ENCODE results near the gene DDX28. TPM values are rescaled to one million over a fixed set of nuclear protein-coding genes. Genes with fewer than 3 reads are reported as not detected.

Gene DDX28, protein sequence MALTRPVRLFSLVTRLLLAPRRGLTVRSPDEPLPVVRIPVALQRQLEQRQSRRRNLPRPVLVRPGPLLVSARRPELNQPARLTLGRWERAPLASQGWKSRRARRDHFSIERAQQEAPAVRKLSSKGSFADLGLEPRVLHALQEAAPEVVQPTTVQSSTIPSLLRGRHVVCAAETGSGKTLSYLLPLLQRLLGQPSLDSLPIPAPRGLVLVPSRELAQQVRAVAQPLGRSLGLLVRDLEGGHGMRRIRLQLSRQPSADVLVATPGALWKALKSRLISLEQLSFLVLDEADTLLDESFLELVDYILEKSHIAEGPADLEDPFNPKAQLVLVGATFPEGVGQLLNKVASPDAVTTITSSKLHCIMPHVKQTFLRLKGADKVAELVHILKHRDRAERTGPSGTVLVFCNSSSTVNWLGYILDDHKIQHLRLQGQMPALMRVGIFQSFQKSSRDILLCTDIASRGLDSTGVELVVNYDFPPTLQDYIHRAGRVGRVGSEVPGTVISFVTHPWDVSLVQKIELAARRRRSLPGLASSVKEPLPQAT
- total RNA-seq, result 5.8 to 6.7 TPM (median 6.6 TPM) in 3 replicates
- long read RNA-seq, transcript DDX28-201 (1 exons, 2,169 nt), result major isoform, 16 of 16 reads
- long read RNA-seq, partial matches to known transcripts, result 0 of 16 reads
- long read RNA-seq, other reads (novel, unspliced or antisense), result 0 of 16 reads

DNA sequence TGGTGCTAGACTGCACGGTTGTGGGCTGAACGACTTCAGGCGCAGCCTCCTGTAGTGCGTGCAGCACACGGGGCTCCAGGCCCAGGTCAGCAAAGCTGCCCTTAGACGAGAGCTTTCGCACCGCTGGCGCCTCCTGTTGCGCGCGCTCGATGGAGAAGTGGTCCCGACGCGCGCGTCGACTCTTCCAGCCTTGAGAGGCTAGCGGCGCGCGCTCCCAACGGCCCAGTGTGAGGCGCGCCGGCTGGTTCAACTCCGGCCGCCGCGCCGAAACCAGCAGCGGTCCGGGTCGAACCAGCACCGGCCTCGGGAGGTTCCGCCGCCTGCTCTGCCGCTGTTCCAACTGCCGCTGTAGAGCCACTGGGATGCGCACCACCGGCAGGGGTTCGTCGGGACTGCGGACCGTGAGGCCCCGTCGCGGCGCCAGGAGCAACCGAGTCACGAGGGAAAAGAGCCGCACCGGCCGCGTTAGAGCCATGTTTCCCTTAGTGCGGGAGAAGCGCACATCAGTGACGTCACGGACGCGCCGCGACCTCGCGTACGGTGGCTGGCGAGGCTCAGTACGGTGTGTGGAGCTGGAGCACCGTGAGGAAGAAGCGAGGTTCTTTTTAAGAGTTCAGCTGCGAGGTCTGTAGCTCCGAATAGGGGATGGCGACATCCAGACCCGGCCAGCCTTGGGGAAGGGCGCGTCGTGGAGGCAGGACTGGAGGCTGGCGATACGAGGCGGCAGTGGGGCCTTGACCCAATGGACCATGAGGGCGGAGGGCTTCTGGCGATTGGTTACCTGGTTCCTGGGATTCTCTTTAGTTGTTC, at the start of gene DDX28, which contains the start of gene DUS2:
Gene DDX28, minus strand, starts transcription at position 505 of the 810 bp plus-strand sequence. Its CDS starts 30 bp downstream, at position 475.
Gene DUS2, plus strand, starts transcription at position 557 of the 810 bp plus-strand sequence. CDS start 14,740 bp downstream, outside the sequence.
- Mint-ChIP-seq H3K4me1 (ENCODE audit: low read depth) (peaks cover 25% of the 10 kb centered on the region), H3K27ac (ENCODE audit: unreplicated experiment) (peak within 1 kb of the TSS; percentile 99), H3K36me3 (ENCODE audit: low read depth) (peaks cover 7% of the 10 kb centered on the region), H3K9me3 (ENCODE audit: low read depth) (no peaks in the 10 kb centered on the region), H3K4me3 (ENCODE audit: unreplicated experiment) (peak within 1 kb of the TSS; percentile 100), H3K27me3 (ENCODE audit: low read depth) (no peaks in the 10 kb centered on the region)
- TF ChIP-seq, protein P1, sequence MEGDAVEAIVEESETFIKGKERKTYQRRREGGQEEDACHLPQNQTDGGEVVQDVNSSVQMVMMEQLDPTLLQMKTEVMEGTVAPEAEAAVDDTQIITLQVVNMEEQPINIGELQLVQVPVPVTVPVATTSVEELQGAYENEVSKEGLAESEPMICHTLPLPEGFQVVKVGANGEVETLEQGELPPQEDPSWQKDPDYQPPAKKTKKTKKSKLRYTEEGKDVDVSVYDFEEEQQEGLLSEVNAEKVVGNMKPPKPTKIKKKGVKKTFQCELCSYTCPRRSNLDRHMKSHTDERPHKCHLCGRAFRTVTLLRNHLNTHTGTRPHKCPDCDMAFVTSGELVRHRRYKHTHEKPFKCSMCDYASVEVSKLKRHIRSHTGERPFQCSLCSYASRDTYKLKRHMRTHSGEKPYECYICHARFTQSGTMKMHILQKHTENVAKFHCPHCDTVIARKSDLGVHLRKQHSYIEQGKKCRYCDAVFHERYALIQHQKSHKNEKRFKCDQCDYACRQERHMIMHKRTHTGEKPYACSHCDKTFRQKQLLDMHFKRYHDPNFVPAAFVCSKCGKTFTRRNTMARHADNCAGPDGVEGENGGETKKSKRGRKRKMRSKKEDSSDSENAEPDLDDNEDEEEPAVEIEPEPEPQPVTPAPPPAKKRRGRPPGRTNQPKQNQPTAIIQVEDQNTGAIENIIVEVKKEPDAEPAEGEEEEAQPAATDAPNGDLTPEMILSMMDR (IDR thresholded peaks at IDR 0.05), result peak; percentile 39
- peak; percentile 94 for DNase-seq (ENCODE audit: low spot score)

DNA sequence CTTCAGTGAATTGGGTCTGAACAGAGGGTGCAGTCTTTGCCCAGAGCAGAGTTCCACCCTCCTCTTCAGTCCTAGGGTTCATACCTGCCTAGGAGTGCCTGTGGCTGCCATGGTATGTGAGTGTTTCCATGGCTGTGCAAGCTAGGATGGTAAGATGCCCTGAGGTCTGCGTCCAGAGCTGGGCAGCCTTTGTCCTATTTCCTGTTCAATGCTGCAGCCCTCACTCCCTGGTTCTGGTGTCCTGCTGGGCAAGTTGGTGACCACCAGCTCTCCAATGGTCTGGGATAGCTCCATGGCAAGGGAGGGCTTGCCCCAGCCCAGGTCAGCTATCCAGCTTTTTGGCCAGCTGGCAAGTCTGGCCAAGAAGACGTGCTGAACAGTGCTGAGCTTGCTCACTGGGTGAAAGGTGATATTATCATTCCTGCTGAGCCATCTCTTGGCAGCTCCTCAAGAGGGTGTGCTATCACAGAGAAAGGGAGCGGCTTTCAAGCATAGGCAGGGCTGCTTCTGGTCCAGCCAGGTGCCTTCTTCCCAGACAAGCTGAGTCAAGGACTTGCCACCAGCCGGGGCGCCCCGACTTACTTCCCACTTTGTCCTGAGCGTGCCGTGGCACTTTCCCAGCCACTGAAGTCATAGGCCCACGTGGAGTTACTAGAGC, 49.1 kb upstream of the DDX28 start:
- H3K27ac Mint-ChIP-seq (ENCODE audit: unreplicated experiment), result no peak overlapping the region
- H3K4me3 Mint-ChIP-seq (ENCODE audit: unreplicated experiment), result no peak overlapping the region
- TF ChIP-seq, protein P1 (IDR thresholded peaks at IDR 0.05), result no peak
- H3K9me3 Mint-ChIP-seq (ENCODE audit: low read depth), result no peaks in the 10 kb centered on the region
- no peaks in the 10 kb centered on the region for H3K27me3 Mint-ChIP-seq (ENCODE audit: low read depth)
- peaks cover 26% of the 10 kb centered on the region for H3K36me3 Mint-ChIP-seq (ENCODE audit: low read depth)
- peak; percentile 69 for DNase-seq (ENCODE audit: low spot score)
- H3K4me1 Mint-ChIP-seq (ENCODE audit: low read depth), result peaks cover 9% of the 10 kb centered on the region

DNA sequence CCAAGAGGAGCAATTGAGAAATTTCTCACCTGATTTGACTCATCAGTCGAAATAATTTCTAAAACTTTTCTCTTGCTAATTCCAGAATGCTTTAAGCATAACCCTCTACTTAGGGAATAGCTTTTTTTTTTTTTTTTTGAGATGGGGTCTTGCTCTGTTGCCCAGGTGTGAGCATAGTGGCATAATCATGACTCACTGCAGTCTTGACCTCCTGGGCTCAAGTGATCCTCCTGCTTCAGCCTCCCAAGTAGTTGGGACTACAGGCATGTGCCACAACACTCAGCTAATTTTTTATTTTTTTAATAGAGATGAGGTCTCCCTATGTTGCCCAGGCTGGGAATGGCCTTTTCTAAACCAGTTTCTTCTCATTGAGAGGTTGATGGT, 48.5 kb upstream of the DDX28 start:
- H3K9me3 Mint-ChIP-seq (ENCODE audit: low read depth), result no peaks in the 10 kb centered on the region
- H3K27ac Mint-ChIP-seq (ENCODE audit: unreplicated experiment), result no peak overlapping the region
- DNase-seq (ENCODE audit: low spot score), result no peak
- peaks cover 10% of the 10 kb centered on the region for H3K4me1 Mint-ChIP-seq (ENCODE audit: low read depth)
- H3K27me3 Mint-ChIP-seq (ENCODE audit: low read depth), result no peaks in the 10 kb centered on the region
- no peak overlapping the region for H3K4me3 Mint-ChIP-seq (ENCODE audit: unreplicated experiment)
- H3K36me3 Mint-ChIP-seq (ENCODE audit: low read depth), result peaks cover 24% of the 10 kb centered on the region
- TF ChIP-seq, protein P1 (IDR thresholded peaks at IDR 0.05), result no peak

DNA sequence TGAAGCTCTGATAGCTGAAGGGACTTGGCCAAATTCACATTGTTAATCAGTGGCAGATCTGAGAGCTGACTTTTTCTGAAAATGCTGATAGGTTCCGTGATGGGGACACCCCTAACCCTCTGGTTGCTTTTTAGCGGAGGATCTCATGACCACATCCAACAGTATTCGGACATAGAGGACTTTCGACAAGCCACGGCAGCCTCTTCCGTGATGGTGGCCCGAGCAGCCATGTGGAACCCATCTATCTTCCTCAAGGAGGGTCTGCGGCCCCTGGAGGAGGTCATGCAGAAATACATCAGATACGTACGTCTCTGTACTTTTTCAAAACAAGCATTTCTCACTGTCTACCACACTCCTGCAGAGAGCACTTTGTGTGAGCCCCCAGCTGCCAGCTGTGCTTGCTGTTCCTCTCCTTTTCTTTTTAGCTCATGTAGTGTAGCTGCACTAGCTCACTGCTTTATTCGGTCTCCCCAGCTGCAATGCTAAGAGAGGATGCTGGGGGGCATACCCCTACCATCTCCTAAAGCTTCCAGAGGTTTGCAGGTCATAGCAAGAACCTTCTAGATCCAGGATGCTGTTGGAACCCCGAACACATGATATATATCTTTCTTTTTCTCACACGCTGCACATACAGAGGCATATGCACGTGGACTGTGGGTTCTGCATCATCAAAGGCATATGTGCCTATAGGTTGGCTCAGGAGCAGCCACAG, 47.9 kb upstream of the DDX28 start:
- Mint-ChIP-seq H3K4me3 (ENCODE audit: unreplicated experiment) (no peak overlapping the region), H3K9me3 (ENCODE audit: low read depth) (no peaks in the 10 kb centered on the region)

More for the DNA sequence above, 47.9 kb upstream of the DDX28 start:
- H3K36me3 Mint-ChIP-seq (ENCODE audit: low read depth), result peaks cover 20% of the 10 kb centered on the region
- no peak overlapping the region for H3K27ac Mint-ChIP-seq (ENCODE audit: unreplicated experiment)
- TF ChIP-seq, protein P1 (IDR thresholded peaks at IDR 0.05), result no peak
- DNase-seq (ENCODE audit: low spot score), result peak; percentile 40
- H3K27me3 Mint-ChIP-seq (ENCODE audit: low read depth), result no peaks in the 10 kb centered on the region
- H3K4me1 Mint-ChIP-seq (ENCODE audit: low read depth), result peaks cover 15% of the 10 kb centered on the region

Data from chondrocyte (in vitro differentiated cells).